CD4-positive, alpha-beta T cell treated with Interleukin-21 for 1 hour (primary cell): ENCODE measurements around the gene SCN11A.
A peak's percentile ranks its signal among the peaks of the same experiment; 100 is the strongest.
"Not testable (repeated sequence)": the region's sequence is repeated elsewhere in the genome, so short reads cannot be mapped to it uniquely, and the experiment has no call there.

Experiments
- DNase-seq: peaks from one replicate; pipeline ENCODE4 v3.0.0-alpha.2; 2020

Gene SCN11A

DNA sequence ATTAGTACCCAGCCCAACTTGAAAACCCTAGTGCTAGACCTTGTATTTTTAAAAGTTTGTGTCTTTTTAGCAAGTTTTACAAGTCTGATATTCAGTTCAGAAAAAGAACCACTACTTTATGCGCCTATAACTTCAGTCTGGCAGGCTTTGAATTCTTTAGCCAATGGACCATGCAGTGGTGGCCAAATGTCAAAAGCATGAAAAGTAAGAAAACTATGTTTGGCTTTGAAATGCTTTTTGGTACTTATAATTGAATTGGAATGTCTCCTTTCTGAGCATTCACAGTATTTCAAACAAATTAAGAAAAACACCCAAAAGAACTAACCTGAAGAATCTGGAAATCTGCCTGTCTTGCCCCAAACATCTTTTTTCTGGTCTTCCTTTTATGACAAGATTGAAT, 12.9 kb upstream of the SCN11A start:
- no peak for DNase-seq

DNA sequence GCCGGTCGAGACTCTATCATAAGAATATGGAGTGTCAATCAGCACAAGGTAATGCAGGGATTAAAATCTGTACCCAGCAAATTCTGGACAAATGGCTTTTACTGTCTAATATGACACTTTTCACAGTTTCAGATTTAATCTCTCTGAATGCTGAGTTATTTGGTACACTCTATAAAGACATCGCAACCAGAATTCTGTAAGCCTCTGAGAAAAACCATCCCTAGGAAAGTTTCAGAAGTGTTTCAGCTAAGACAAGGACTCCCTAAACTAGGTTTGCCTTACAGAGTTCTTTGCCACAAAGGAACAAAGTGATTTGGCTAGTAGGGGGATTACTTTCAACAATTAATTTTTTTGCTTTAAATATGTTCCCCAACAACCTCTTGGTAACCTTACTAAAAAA, 11.4 kb upstream of the SCN11A start:
- DNase-seq, result no peak

DNA sequence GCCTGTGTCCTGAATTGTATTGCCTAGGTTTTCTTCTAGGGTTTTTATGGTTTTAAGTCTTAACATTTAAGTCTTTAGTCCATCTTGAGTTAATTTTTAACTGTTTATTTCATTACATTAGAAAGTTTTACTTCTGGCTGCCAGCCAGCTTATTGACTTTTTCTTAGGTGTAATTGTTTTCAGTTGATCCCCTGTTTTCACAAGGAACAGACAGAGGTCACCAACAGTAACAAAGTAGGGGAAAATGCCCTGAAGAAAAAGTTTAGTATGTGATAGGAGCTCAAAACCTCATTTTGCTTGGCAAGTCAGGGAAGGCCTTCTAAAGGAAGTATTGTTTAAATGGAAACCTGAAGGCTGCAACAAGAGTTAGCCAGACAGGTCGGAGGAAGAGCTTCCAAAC, 10.4 kb upstream of the SCN11A start:
- DNase-seq, result no peak

DNA sequence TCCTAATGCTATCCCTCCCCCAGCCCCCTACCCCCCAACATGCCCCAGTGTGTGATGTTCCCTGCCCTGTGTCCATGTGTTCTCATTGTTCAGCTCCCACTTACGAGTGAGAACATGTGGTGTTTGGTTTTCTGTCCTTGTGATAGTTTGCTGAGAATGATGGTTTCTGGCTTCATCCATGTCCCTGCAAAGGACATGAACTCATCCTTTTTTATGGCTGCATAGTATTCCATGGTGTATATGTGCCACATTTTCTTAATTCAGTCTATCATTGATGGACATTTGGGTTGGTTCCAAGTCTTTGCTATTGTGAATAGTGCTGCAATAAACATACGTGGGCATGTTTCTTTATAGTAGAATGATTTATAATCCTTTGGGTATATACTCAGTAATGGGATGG, 9.5 kb upstream of the SCN11A start:
- not testable (repeated sequence) for DNase-seq

DNA sequence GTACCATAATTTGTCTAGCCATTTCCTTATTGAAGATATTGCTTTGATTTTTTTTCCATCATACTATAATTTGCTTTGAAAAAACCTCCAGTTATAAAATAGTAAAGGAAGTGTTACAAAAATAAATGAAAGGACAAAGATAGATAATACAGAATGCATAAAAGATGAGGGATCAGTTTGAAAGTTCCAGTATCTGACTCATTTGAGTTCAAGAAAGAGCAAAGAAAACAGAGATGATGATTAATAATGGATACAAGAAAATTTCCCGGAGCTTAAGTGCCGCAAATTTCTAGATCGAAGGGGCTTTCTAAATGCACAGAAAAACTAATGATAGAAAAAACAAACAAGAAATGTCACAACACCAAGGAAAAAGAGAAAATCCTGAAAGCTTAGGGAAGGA, 4.4 kb upstream of the SCN11A start:
- DNase-seq, result no peak

DNA sequence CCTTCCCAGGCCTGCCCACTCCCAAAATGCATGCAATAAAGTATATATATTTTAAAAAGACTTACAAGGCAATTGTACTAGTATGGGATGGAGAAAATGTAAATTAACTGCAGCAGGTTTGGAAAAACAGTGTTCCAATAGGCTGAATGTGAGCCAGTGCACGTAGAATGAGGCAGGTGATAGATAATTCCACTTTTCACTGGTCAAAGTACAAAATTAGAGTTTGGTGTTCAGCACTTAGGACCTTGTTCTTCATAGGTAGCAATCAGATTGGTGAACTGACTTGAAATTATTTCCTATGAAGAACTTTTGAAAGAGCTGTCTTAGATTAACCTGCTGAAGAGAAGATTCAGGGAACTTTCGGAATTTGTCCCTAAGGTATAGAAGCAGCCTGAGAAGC, 2.0 kb upstream of the SCN11A start:
- no peak for DNase-seq

DNA sequence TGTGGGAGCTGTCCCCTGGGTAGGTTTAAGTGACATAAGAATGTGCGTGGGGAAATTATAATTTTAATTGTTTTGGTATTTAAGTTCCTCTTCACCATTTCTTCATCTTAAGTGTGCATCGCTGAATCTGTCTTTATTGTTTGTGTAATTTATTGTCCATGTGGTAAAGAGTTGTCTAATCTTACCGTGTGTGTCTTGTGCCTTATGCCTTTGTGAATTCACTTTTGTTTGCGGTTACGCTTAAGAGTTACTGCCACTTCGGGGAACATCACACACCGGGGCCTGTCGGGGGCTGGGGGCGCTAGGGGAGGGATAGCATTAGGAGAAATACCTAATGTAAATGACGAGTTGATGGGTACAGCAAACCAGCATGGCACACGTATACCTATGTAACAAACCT, 839 bp upstream of the SCN11A start:
- DNase-seq, result peak; percentile 26

DNA sequence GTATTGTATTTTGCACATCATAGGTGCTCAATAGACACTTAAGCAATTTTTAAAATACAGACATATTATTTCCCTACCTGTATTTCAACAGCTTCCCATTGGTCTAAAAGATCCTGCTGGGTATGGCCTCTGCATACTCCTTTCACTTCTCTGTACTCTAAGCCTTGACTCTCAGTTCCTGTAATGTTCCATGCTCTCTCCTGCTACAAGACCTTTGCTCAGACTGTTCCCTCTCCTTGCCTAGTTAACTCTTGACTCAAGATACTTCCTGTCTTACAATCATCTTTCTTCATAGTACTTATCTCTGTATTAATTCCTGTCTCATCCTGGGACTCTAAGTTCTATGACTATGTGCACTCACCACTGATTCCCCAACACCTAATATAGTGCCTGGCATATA, 1.7 kb downstream of the SCN11A start:
- no peak for DNase-seq

DNA sequence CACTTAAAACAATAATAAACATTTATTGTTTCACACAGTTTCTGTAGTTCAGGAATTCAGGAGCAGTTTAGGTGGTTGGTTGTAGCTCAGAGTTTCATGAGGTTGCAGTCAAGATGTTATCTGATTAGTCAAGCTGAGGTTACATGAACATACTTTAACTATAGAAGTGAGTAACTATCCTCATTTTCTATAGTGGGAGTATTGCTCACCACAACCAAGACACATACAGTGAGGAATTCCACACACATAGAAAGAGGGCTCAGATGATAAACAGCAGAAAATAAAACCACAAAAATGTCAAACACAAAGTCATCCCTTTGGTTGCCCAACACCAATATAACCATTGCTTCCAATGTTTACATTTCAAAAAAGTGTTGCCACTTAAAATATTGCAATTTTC, 13.6 kb downstream of the SCN11A start:
- DNase-seq, result no peak

DNA sequence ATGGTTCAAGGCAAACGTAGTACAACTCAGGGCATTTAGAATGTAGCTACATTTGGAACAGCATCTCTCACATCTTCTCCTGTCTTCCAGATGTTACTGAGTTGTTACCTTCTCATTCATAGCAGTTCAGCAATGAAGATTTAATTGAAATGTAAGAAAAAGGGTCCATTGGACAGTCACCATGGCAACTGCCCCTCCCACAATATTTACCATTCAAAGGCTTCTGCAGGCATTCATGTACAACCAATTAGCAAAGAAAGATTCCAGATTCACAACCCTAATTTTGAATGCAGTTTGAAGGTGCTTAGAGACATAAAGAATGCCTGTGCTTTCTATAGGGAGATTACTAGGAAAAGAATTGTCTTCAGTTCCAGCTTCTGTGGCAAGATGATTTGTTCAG, 22.2 kb downstream of the SCN11A start:
- DNase-seq, result no peak

DNA sequence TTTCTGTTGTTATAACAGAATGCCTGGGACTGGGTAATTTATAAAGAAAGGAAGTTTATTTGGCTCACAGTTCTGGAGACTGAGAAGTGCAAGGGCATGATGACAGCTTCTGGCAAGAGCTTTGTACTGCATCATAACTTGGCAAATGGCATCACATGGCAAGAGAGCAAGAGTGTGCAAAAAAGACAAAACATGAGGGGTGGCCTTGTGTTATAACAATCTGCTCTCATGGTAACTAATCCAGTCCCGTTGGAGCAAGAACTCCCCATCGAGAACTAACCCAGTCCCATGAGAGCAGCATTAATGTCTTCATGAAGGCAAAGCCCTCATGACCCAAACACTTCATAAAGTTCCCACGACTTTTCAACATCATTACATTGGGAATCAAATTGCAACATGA, 23.2 kb downstream of the SCN11A start:
- DNase-seq, result no peak

DNA sequence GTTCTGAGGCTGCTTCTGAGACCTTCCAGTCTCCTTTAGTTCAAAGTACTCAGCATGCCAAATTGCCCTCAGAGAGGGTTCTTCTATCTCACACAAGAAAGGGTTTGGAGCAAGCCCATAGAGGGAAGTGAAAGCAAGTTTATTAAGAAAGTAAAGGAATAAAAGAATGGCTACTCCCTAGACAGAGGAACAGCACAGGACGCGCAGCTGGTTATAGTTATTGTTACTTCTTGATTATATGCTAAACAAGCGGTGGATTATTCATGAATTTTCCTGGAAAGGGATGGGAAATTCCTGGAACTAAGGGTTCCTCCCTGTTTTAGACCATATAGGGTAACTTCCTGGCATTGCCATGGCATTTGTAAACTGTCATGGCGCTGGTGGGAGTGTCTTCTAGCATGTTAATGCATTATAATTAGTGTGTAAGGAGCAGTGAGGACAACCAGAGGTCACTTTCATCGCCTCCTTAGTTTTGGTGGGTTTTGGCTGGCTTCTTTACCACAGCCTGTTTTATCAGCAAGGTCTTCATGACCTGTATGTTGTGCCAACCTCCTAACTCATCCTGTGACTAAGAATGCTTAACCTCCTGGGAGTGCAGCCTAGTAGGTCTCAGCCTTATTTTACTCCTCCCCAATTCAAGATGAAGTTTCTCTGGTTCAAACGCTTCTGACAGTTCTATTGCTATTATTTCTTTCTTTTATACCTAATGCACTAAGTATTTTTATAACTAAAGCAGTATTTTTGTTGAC, 26.3 kb downstream of the SCN11A start:
- no peak for DNase-seq

DNA sequence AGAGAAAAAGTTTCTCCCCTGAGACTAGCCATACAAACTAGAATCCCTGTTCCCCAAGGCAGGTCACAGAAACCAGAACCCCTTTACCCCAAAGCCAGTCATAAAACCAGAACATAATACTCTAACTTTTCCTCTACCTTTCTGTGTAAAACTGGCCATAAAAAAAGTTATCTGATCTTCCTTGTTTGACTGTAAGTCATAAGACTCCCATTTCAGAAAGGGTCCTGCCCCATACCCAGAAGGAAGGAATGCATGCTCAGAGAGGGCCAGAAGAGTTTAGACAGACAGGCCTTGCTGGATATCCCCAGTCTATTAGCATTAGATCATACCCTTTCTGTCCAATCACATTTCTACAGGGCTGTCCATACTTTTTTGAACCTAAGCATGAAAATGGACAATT, 27.2 kb downstream of the SCN11A start:
- no peak for DNase-seq

DNA sequence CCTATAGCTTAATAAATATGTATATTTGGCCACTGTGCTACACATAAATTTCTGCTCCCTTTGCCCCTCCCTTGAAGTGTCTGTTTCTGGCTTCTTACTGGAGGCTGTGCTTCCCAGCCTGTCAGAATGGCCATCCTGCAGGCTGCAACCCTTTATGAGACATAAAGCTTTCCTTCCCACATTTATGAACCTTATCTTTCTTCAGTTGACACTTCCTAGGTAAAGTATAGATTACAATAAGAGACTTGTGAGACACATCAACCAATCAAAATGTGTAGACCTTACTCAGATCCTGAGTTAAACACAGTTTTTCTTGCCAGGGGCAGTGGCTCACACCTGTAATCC, 29.5 kb downstream of the SCN11A start:
- no peak for DNase-seq

DNA sequence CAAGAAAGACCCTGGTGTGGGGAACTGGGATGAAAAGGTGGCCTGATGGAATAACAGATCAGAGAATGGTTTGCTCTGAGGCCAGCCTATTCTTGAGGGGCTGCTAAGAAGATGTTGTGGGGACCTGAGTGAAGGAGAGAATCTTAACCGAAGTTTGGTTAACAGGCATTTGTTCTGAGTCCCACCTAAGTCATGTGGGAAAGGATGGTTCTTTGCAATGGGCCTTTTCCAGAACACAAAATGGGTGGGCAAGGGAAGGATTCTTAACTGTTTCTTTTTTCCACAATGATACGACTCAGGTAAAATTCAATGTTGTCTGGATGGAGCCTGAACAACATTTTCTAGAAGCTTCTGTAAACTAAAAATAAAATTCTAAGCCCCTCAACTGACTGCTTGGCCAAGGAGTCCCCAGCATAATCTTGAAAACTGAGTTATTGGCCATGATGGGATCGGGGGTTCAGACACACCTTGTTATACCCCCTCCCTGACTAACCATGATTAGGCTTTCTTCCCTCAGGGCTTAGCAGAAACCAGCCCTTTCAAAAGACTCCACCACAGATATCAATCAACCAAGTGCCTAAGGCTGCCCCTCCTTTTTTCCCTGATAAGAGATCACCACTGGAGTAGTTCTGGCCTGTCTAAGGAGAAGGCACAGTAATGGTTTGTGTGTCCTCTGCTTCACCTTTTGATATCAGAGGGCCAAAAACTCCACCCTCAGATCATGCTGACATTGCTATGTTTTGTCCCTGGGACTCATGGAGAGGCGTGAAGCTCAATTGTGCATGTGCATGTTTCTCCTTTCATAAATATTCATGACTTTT, 30.1 kb downstream of the SCN11A start:
- DNase-seq, result no peak

DNA sequence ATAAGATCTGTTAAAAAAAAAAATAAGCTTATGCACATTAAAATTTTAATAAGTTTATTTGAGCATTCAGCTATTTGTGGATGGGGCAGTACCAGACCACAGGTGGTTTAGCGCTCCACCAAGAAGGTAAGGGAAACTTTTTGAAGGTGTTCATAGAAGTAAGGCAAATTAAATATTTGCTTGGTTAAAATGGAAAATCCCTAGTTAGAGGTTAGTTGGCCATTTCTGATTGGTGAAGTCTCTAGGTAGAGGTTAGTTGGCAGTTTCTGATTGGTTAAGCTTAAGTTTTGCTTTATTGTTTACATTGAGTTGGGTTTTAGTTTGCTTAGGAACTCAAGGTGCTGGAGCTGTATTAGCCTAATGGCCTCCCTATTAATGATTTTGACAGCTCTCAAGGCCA, 30.7 kb downstream of the SCN11A start:
- no peak for DNase-seq

DNA sequence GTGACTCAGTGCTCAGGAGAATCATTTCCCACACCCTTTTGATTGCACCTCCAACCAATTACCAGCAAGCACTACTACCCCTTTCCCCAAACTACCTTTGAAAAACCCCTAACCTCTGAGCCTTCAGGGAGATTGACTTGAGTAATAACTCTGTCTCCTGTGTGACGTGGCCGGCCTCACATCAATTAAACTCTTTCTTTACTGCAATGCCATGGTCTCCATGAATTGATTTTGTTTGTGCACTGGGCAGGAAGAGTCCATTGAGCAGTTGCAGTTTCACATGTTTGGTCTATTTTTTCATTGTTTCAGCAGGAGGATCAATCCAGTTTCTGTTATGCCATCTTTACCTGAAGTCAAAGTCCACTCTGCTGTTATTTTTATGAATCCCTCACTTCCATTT, 32.4 kb downstream of the SCN11A start:
- no peak for DNase-seq

DNA sequence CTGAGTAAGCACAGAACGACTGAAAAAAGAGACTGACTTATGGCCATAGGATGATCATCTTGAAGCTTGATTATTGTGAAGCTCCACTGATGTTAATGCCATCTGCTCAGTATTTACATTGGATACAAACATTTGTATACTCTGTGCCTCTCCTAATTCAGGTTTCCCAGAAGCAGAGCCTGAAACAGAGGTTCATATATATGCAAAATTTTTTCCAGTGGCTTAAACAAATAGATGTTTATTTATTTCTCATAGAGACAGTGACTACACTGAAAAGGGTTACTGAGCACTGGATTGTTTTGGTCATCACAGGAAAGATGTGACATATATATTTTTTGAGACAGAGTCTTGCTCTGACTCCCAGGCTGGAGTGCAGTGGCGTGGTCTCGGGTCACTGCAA, 36.3 kb downstream of the SCN11A start:
- DNase-seq, result no peak

DNA sequence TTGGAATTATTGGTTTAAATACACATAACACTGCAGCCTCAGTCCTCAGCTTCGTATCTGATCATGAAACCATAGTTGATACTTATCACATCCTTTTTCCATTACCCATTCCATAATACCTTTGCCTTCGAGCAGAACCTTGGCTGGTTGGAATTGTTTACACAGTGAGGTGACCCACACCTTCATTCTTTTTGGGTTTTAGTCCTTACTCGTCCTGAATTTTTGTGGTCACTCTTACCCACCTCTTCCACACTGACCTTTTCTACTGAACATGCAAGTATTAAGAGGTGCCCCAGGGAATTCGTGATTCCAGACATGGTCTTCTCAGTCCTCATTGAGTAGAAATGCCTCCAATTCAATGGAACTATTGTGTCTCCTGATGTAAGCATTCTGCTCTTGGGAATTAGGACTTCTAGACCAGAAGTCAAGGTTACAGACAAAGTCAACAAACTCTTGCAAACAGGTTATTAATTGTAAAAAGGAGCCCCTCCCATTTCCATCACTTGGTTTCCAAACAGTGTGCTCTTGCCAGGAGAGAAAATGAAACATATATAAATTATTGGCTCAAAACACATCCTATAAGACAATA, 37.7 kb downstream of the SCN11A start:
- DNase-seq, result no peak

DNA sequence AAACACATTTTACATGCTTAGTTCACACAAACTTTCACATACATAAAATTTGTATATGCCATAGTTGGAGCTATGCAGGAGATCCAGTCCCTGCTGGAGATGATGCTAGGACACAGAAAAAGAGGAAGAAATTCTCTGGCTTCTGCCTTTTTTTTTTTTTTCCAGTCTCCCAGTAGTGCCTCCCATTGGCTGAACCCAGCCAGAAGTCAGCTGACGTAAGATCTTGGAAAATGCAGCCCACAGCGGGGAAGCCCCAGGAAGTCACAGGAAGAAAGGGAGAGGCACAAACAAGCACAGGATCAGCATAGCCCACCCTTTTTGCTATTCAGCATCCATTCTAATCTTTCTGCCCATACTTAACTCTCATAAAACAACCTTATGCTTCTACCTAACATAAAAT, 38.5 kb downstream of the SCN11A start:
- DNase-seq, result no peak

DNA sequence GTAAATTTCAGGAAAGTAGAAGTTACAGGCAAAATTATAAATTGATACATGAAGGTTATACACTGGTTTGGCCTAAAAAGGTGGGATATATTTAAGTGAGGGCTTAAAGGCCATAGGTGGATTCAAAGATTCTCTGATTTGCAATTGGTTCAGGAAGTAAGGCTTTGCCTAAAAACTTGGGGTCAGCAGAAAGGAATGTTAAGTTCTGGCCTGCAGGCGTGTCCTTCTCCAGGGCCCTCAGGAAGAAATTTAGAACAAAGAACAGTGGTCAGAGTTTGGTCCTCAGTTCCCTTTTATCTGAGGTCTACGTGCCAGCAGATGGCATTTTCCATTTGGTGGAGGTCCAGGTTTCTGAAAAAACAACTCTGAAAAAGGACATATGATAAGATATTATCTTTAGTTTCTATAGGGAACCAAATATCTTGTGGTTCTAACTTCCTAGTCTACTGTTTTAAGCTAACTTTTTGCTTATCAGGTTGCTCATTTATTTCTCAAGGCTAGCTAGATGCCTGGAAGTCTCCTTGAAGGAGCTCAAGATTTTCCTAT, 40.5 kb downstream of the SCN11A start:
- no peak for DNase-seq

DNA sequence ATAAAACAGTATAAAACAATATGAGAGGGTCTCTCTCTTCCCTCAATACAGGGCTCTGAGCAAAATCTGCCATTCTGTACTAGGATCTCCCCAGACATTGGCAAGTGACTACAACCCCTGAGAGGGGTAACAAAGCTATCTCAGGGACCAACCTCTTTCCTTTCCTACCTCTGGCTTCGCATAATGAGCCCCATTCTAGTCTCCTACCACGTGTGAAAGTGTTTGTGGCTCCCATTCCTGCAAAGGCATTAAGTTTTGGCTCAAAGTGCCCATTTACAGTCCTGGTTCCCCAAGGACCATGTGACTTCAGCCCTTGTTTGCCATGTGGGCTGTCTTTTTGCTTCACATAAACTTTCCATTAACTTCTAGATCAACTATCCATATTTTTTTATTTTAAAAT, 46.4 kb downstream of the SCN11A start:
- DNase-seq, result no peak
